C4-2B (cell line): ENCODE measurements around the gene DPH7.

Experiments
- H3K27ac ChIP-seq: fragments of 450-650 bp; 2 replicates; pipeline ENCODE4 v1.5.1; 2017
- CTCF ChIP-seq: fragments of 450-650 bp; conservative IDR thresholded peaks from 2 replicates; pipeline ENCODE4 v1.5.1; 2017; ENCODE audit warnings: mild to moderate bottlenecking
- ZFX ChIP-seq: fragments of 450-650 bp; IDR thresholded peaks from 2 replicates; pipeline ENCODE4 v1.6.1; 2017

Gene DPH7

DNA sequence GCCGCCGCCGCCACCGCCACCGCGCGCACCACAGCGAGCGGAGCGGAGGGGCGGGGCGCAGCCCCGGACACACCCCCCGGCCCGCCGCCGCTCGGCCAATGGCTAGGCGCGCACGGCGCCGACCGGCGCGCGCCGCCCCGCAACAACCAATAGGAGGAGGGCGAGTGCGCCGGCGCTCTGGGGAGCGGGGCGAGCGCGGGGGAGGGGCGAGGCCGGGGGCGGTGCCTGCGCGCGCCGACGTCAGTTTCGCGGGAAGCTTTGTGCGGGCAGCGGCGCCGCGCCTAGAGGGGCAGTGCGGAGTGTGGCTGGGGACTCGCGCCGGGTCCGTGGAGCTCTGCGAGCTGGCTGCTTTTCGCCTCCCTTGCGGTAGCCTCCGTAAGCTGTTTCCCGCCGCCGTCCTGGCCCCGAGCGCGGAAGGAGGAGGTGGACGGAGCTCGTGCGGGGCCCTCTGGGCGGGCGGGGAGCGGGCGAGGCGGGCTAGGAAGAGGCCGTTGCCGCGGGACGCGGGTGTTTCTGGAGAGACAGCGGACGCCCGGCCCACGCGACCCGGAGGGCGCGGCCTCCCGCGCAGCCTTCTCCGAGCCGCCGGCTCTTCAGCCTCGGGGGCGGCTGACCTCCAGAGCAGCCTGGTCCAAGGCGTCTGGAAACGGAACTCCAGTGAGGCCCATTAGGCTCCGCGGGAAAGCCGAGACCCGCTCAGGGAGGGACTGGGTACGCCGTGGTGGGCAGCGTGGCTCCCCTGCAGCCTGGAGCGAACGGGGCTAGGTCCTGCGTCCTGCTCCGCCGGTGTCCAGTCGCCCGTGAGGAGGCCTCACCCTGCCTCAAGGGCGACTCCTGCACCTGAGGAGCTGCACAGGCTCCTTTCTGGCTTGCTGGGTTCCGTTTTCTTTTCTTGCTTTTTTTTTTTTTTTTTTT, 12.0 kb upstream of the DPH7 start, which contains the start of gene ZMYND19:
TSS of gene ZMYND19 (minus strand) at position 44 of the 915 bp plus-strand sequence. CDS start 249 bp downstream, outside the sequence.
- H3K27ac ChIP-seq: peak within 1 kb of the TSS; percentile 88
- TF ChIP-seq ZFX: 0 out of 2 replicates have a peak, but pooled peaks have one; percentile 19
- no peak for TF ChIP-seq CTCF

DNA sequence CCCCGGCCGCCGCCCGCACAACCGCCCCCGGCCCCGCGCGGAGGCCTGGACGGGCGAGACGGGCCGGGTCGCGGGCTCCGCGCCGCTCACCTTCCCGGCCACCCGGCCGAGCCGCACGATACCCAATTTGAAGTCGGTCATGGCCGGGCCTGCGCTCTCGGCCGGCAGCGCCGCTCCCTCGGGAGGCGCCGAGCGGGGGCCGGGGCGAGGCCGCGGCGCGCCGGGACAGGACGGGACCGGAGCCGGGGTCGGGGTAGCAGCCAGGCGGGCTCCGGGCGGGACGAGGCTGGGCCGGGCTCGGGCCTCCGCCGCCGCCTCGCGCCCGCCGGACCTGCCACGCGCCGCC, 11.4 kb upstream of the DPH7 start:
- peak overlapping the region; percentile 88 for H3K27ac ChIP-seq

DNA sequence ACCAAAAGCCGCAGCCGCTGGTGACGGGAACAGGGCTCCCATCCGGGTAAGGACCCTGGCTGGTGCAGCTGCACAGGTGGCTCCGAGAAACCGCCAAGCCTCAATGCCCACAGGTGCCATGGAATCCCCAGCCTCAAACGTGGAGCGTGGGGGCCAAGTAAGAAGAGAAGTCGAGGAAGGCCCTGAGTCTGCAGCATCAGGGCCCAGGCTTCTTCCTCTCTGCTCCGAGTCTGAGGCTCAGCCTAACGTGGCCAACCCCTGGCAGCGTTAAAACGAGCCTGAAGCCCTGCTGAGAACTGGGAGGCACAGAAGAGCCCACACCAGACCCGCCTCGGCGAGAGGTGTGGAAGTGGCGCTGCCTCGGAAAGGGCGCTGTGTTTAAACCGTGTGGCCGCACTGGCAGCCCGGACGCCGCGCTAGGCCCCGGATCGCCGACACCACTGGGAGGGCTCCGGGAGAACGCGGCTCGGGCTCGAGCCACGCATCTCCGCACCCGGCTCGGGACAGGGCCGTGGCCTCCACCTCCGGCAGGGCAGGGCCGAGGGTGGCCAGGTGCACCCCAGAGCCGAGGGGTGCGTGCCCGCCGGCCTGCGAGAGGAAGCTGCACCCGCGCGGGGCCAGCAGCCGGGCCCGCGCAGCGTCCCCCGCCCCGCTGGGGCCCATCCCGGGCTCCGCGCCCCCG, 10.9 kb upstream of the DPH7 start:
- TF ChIP-seq ZFX (peak; percentile 89), CTCF (no peak)
- peak overlapping the region; percentile 88 for H3K27ac ChIP-seq

More for the DNA sequence above, 11.4 kb upstream of the DPH7 start:
- TF ChIP-seq ZFX (peak; percentile 87; the same call in 1 of the 2 replicates), CTCF (no peak)

- TF ChIP-seq ZFX (no peak), CTCF (no peak)
- H3K27ac ChIP-seq: peak overlapping the region; percentile 88
Measured at GRCh38 chr9:137588891-137589290, 10.2 kb upstream of the DPH7 start.

DNA sequence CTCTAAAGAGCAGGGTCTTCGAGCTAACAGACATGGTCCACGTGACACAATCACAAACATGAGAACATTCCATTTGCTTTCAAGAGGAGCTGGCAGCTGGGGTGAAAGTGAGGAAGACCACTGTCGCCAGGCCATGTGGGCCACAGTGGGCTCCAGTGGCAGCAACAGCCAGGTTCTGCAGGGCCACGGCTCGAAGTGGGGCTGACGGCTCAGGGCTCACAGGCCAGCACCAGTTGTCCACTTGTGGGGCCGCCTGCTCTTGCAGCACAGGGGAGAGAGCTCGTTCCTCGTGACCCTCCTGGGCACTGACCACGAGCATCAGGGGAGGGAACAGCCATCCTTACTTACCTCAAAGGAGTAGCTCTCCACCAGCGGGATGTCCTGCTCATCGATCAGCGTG, 9.6 kb upstream of the DPH7 start:
- no peak for TF ChIP-seq ZFX
- TF ChIP-seq CTCF: no peak
- H3K27ac ChIP-seq: peak overlapping the region; percentile 88; the same call in 1 of the 2 replicates

- TF ChIP-seq ZFX (no peak), CTCF (no peak)
- H3K27ac ChIP-seq: no peak overlapping the region
Measured at GRCh38 chr9:137586854-137587253, 8.1 kb upstream of the DPH7 start.

- TF ChIP-seq ZFX: no peak
- no peak for TF ChIP-seq CTCF
- H3K27ac ChIP-seq: no peak overlapping the region
Measured at GRCh38 chr9:137583957-137584356, 5.2 kb upstream of the DPH7 start.
